Thymus (tissue), 11 donors: Measurements from ENCODE around the gene ELANE. TPM values are rescaled to one million over a fixed set of nuclear protein-coding genes. Genes with fewer than 3 reads are reported as not detected.

ENCODE experiments used
- DNase-seq, 9 donors: peaks; one replicate each; pipeline ENCODE4 v3.0.0-alpha.2; 2013; ENCODE audit warnings: low spot score in 9 of 9, low read depth in 6 of 9, missing footprints in 1 of 9
- H3K27ac ChIP-seq, 2 donors: one replicate each; pipeline ENCODE4 v1.5.1; 2013; ENCODE audit warnings: control low read depth in 1 of 2, low read depth in 1 of 2, low read length in 1 of 2, mild to moderate bottlenecking in 1 of 2, moderate library complexity in 1 of 2
- H3K27me3 ChIP-seq, 2 donors: one replicate each; pipeline ENCODE4 v1.5.1; 2013; ENCODE audit warnings: low read length in 1 of 2; ENCODE audit not compliant: control insufficient read depth in 2 of 2, insufficient read depth in 1 of 2
- H3K36me3 ChIP-seq, 2 donors: one replicate each; pipeline ENCODE4 v1.5.1; 2013; ENCODE audit warnings: low read length in 1 of 2, mild to moderate bottlenecking in 1 of 2, moderate library complexity in 1 of 2; ENCODE audit not compliant: control insufficient read depth in 2 of 2, insufficient read depth in 2 of 2
- H3K4me1 ChIP-seq, 2 donors: one replicate each; pipeline ENCODE4 v1.5.1; 2013; ENCODE audit warnings: low read length in 2 of 2; ENCODE audit not compliant: control insufficient read depth in 2 of 2, insufficient read depth in 2 of 2
- H3K4me3 ChIP-seq, 2 donors: one replicate each; pipeline ENCODE4 v1.5.1; 2013; ENCODE audit warnings: low read length in 2 of 2, control low read depth in 1 of 2, mild to moderate bottlenecking in 1 of 2
- H3K9me3 ChIP-seq, 2 donors: one replicate each; pipeline ENCODE4 v1.5.1; 2013; ENCODE audit warnings: low read length in 1 of 2, mild to moderate bottlenecking in 1 of 2; ENCODE audit not compliant: control insufficient read depth in 2 of 2, insufficient read depth in 1 of 2
- WGBS: extraction: QIAGEN DNeasy Blood & Tissue Kit; methylation state at CpG from one replicate; pipeline ENCODE4 v1.1.7; 2013; 5-methylcytosine and 5-hydroxymethylcytosine counted together
- polyA plus RNA-seq: library from polyadenylated mRNA; stranded (reverse); fragments of 200-250 nt; gene quantifications from one replicate; pipeline ENCODE4 v1.2.3, GENCODE V29; 2013
- total RNA-seq: library from RNA; stranded (reverse); fragments of 120-200 nt; gene quantifications from one replicate; pipeline ENCODE4 v1.2.4, GENCODE V29; 2013
- donor health status: healthy.

ELANE gene
- total and polyA plus RNA-seq, 2 donors: 7.7 to 11.2 TPM

- peaks cover 43 to 82% of the 10 kb centered on the region in 2 donors for H3K27me3 ChIP-seq
- peaks cover 9% of the 10 kb centered on the region in 2 donors for H3K4me1 ChIP-seq
- H3K4me3 ChIP-seq: no peak overlapping the region
- H3K36me3 ChIP-seq: no peaks in the 10 kb centered on the region
- 83% methylated on average over 9 of the region's 9 CpGs for WGBS
- no peak overlapping the region for H3K27ac ChIP-seq
- DNase-seq: no peak
- H3K9me3 ChIP-seq: peaks cover 2 to 17% of the 10 kb centered on the region in 2 donors
Measured at GRCh38 chr19:858284-858683, 6.2 kb downstream of the ELANE start.

GRCh38 chr19:858868-859843 is 7.1 kb downstream of the ELANE start, which contains the start of gene CFD:
TSS of gene CFD (plus strand) at chr19:859664. CDS start at chr19:859690, 26 bp downstream.
- peaks cover 9 to 17% of the 10 kb centered on the region in 2 donors for H3K4me1 ChIP-seq
- H3K4me3 ChIP-seq: no peak within 1 kb of the TSS
- no peak within 1 kb of the TSS for H3K27ac ChIP-seq
- WGBS: 25% methylated on average over 24 of the region's 24 CpGs
- H3K9me3 ChIP-seq: peaks cover 2 to 18% of the 10 kb centered on the region in 2 donors
- no peak for DNase-seq
- H3K27me3 ChIP-seq: peaks cover 43 to 84% of the 10 kb centered on the region in 2 donors
- no peaks in the 10 kb centered on the region for H3K36me3 ChIP-seq

GRCh38 chr19:861141-861755 is 9.1 kb downstream of the ELANE start:
- peaks cover 43 to 70% of the 10 kb centered on the region in 2 donors for H3K27me3 ChIP-seq
- H3K9me3 ChIP-seq: peaks cover 2 to 18% of the 10 kb centered on the region in 2 donors
- 67% methylated on average over 35 of the region's 35 CpGs for WGBS
- no peak overlapping the region for H3K4me3 ChIP-seq
- no peak overlapping the region for H3K27ac ChIP-seq
- H3K4me1 ChIP-seq: peaks cover 9 to 17% of the 10 kb centered on the region in 2 donors
- H3K36me3 ChIP-seq: no peaks in the 10 kb centered on the region
- no peak for DNase-seq

- H3K4me1 ChIP-seq: peaks cover 9 to 17% of the 10 kb centered on the region in 2 donors
- DNase-seq: peak in 3 of 9 donors; percentile 18 to 35 (median 35)
- 22% methylated on average over 60 of the region's 60 CpGs for WGBS
- H3K4me3 ChIP-seq: no peak overlapping the region
- H3K36me3 ChIP-seq: peaks cover 0 to 1% of the 10 kb centered on the region in 2 donors
- no peak overlapping the region for H3K27ac ChIP-seq
- H3K27me3 ChIP-seq: peaks cover 43 to 70% of the 10 kb centered on the region in 2 donors
- H3K9me3 ChIP-seq: peaks cover 2 to 18% of the 10 kb centered on the region in 2 donors
Measured at GRCh38 chr19:861756-862580, 9.9 kb downstream of the ELANE start.

- peaks cover 8% of the 10 kb centered on the region in 2 donors for H3K36me3 ChIP-seq
- no peak overlapping the region for H3K27ac ChIP-seq
- H3K4me1 ChIP-seq: peaks cover 9 to 17% of the 10 kb centered on the region in 2 donors
- WGBS: 7% methylated on average over 48 of the region's 48 CpGs
- H3K4me3 ChIP-seq: peak overlapping the region in 1 of 2 donors; percentile 25
- peaks cover 43 to 65% of the 10 kb centered on the region in 2 donors for H3K27me3 ChIP-seq
- peak in 3 of 9 donors; percentile 37 to 56 (median 40) for DNase-seq
- peaks cover 2 to 18% of the 10 kb centered on the region in 2 donors for H3K9me3 ChIP-seq
Measured at GRCh38 chr19:862581-863314, 10.6 kb downstream of the ELANE start.

- Histone ChIP-seq H3K4me1 (peaks cover 9 to 17% of the 10 kb centered on the region in 2 donors), H3K4me3 (no peak overlapping the region)
- 73% methylated on average over 7 of the region's 7 CpGs for WGBS
Measured at GRCh38 chr19:863315-863620, 11.2 kb downstream of the ELANE start.

GRCh38 chr19:866769-867300 is 14.7 kb downstream of the ELANE start:
- Histone ChIP-seq H3K27me3 (peaks cover 11 to 24% of the 10 kb centered on the region in 2 donors), H3K4me3 (no peak overlapping the region), H3K4me1 (peaks cover 7 to 20% of the 10 kb centered on the region in 2 donors), H3K27ac (no peak overlapping the region), H3K9me3 (peaks cover 0 to 11% of the 10 kb centered on the region in 2 donors), H3K36me3 (peaks cover 31 to 44% of the 10 kb centered on the region in 2 donors)
- DNase-seq: no peak
- WGBS: 93% methylated on average over 38 of the region's 38 CpGs

More at GRCh38 chr19:863315-863620, 11.2 kb downstream of the ELANE start:
- no peak for DNase-seq
- no peak overlapping the region for H3K27ac ChIP-seq
- peaks cover 13% of the 10 kb centered on the region in 2 donors for H3K36me3 ChIP-seq
- H3K27me3 ChIP-seq: peaks cover 43 to 60% of the 10 kb centered on the region in 2 donors
- peaks cover 2 to 18% of the 10 kb centered on the region in 2 donors for H3K9me3 ChIP-seq

- Histone ChIP-seq H3K27me3 (peaks cover 7 to 19% of the 10 kb centered on the region in 2 donors), H3K4me1 (peaks cover 7 to 22% of the 10 kb centered on the region in 2 donors), H3K27ac (no peak overlapping the region), H3K36me3 (peaks cover 31 to 48% of the 10 kb centered on the region in 2 donors), H3K9me3 (peaks cover 0 to 10% of the 10 kb centered on the region in 2 donors), H3K4me3 (no peak overlapping the region)
- 95% methylated on average over 16 of the region's 16 CpGs for WGBS
- no peak for DNase-seq
Measured at GRCh38 chr19:867301-867793, 15.2 kb downstream of the ELANE start.
